NCI-H524 (cell line): ENCODE measurements around the gene ZNF84.

Experiments
- DNase-seq, 2 experiments: peaks; one replicate each; lab custom pipeline; 2025; lab: John Stamatoyannopoulos, UW

ZNF84 gene

GRCh38 chr12:133037207-133038005, at the start of gene ZNF84:
TSS of gene ZNF84 (plus strand) at chr12:133037509. CDS start at chr12:133041468, 3,959 bp downstream.
- peak; percentile 95 to 97 for DNase-seq

- no peak for DNase-seq
Measured at GRCh38 chr12:132998741-132999140, 38.6 kb upstream of the ZNF84 start.

- no peak for DNase-seq
Measured at GRCh38 chr12:133010657-133011297, 26.5 kb upstream of the ZNF84 start.

- DNase-seq = no peak
Measured at GRCh38 chr12:133023566-133023965, 13.7 kb upstream of the ZNF84 start.

GRCh38 chr12:133026996-133027395, 10.3 kb upstream of the ZNF84 start:
- no peak for DNase-seq

- no peak for DNase-seq
Measured at GRCh38 chr12:133038118-133038709, 905 bp downstream of the ZNF84 start.

- no peak for DNase-seq
Measured at GRCh38 chr12:133046698-133047097, 9.4 kb downstream of the ZNF84 start.

GRCh38 chr12:133057446-133057845, 20.1 kb downstream of the ZNF84 start:
- DNase-seq = no peak

GRCh38 chr12:133058203-133059113, 21.1 kb downstream of the ZNF84 start:
- no peak for DNase-seq

GRCh38 chr12:133061954-133062353, 24.6 kb downstream of the ZNF84 start:
- DNase-seq = no peak

GRCh38 chr12:133063556-133063955, 26.2 kb downstream of the ZNF84 start:
- DNase-seq = no peak

GRCh38 chr12:133073836-133074235, 36.5 kb downstream of the ZNF84 start:
- no peak for DNase-seq

- peak; percentile 99 for DNase-seq
Measured at GRCh38 chr12:133080026-133080367, 42.7 kb downstream of the ZNF84 start.

GRCh38 chr12:133080368-133081158, 43.3 kb downstream of the ZNF84 start, which contains the start of gene ZNF140:
TSS of gene ZNF140 (plus strand) at chr12:133080923. CDS start at chr12:133081321, 398 bp downstream.
- peak; percentile 97 to 98 for DNase-seq

- DNase-seq = no peak
Measured at GRCh38 chr12:133081159-133081780, 44.0 kb downstream of the ZNF84 start.

GRCh38 chr12:133083345-133083744, 46.0 kb downstream of the ZNF84 start:
- no peak for DNase-seq

- DNase-seq = no peak
Measured at GRCh38 chr12:133105620-133106019, 68.3 kb downstream of the ZNF84 start.

GRCh38 chr12:133106253-133106652, 68.9 kb downstream of the ZNF84 start:
- no peak for DNase-seq

GRCh38 chr12:133107121-133107520, 69.8 kb downstream of the ZNF84 start:
- no peak for DNase-seq

GRCh38 chr12:133108150-133108549, 70.8 kb downstream of the ZNF84 start:
- DNase-seq = no peak
